Testis (tissue), 3 donors: ENCODE measurements around the gene CERS5. TPM values are rescaled to one million over a fixed set of nuclear protein-coding genes. Genes with fewer than 3 reads are reported as not detected.

Experiments
- DNase-seq: peaks from one replicate; pipeline ENCODE4 v3.0.0-alpha.2; 2019
- H3K27ac ChIP-seq, 2 donors: fragments of 200-600 bp; sonication (generic); one replicate each; pipeline ENCODE4 v1.5.1; 2019
- H3K27me3 ChIP-seq: fragments of 200-600 bp; sonication (generic); one replicate; pipeline ENCODE4 v1.5.1; 2019
- H3K36me3 ChIP-seq: fragments of 200-600 bp; sonication (generic); one replicate; pipeline ENCODE4 v1.5.1; 2017; ENCODE audit warnings: low read depth; ENCODE audit errors: missing control alignments
- H3K4me1 ChIP-seq: fragments of 200-600 bp; sonication (generic); one replicate; pipeline ENCODE4 v1.5.1; 2019
- H3K4me3 ChIP-seq, 2 donors: fragments of 200-600 bp; sonication (generic); one replicate each; pipeline ENCODE4 v1.5.1; 2017 to 2019
- H3K9me3 ChIP-seq: fragments of 200-600 bp; sonication (generic); one replicate; pipeline ENCODE4 v1.5.1; 2017
- POLR2A ChIP-seq: fragments of 450-650 bp; IDR thresholded peaks from one replicate; pipeline ENCODE4 v1.6.1; 2017; ENCODE audit warnings: antibody characterized with exemption, mild to moderate bottlenecking, moderate library complexity
- WGBS, 2 donors: methylation state at CpG; one replicate each; pipeline ENCODE4 v1.1.5; 2018; 5-methylcytosine and 5-hydroxymethylcytosine counted together
- intact Hi-C: fragments of 100-400 bp; cut with DNase I; formaldehyde crosslinking; loops from one replicate; pipeline ENCODE4 v1.15.1; 2023; ENCODE audit warnings: low total_unique reads
- polyA plus RNA-seq: library from polyadenylated mRNA; stranded (reverse); fragments of 350-450 nt; fragmentation: Illumina TruSeq; extraction: RNeasy Lipid Tissue Mini Kit (QIAGEN cat#74804); gene quantifications from one replicate; pipeline ENCODE4 v1.2.3, GENCODE V29; 2014; ENCODE audit warnings: low read depth, low replicate concordance; ENCODE audit not compliant: insufficient read depth
- total RNA-seq, 2 donors: library from RNA; depleted of rRNA; stranded (reverse); fragments of >200 nt; gene quantifications; one replicate each; pipeline ENCODE4 v1.2.3, GENCODE V29; 2016
- TF ChIP-seq, protein P1 (sequence below), 3 experiments: fragments of 450-650 bp in 2 of 3; fragments of 200-600 bp in 1 of 3; sonication (generic) in 1 of 3; IDR thresholded peaks; one replicate each; pipeline ENCODE4 v1.5.1; 2016 to 2019; ENCODE audit warnings: antibody characterized with exemption in 3 of 3, mild to moderate bottlenecking in 2 of 3, moderate library complexity in 1 of 3

CERS5 gene
- total and polyA plus RNA-seq, 3 donors from 2014 or later = 33.5 to 36.5 (median 34.3) TPM

DNA sequence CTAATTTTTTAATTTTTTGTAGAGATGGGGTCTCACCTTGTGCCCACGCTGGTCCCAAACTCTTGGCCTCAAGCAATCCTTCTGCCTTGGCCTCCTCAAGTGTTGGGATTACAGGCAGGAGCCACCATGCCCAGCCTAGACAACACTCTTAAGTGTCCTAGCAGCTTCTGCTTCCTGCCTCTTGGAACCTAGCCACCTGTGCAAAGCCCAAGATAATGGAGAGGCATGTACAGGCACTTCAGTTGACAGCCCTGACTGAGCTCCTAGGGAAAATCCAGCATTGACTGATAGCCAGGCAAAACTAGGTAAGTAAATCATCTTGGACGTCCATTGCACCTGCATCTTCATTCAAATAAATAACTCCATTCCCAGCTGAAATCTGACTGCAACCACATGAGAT is 39.6 kb downstream of the CERS5 start:
- no peaks in the 10 kb centered on the region for H3K36me3 ChIP-seq

DNA sequence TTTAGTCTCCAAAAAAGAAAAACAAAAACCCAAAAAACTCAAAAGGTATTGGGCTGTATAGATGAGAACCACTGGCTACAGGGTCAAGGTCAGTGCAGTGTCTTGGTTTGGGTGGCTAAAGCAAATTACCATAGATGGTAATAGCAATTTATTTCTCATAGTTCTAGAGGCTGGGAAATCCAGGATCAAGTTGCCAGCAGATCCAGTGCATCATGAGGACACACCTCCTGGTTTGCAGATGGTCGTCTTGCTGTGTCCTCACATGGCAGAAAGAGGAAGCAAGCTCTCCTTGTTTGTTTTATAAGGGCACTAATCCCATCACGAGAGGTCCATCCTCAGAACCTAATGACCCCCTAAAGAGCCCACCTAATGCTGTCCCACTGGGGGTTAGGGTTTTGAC is 44.0 kb downstream of the CERS5 start:
- Histone ChIP-seq H3K4me3 (no peak overlapping the region), H3K4me1 (no peaks in the 10 kb centered on the region), H3K27ac (no peak overlapping the region), H3K36me3 (no peaks in the 10 kb centered on the region), H3K27me3 (no peaks in the 10 kb centered on the region), H3K9me3 (no peaks in the 10 kb centered on the region)
- 68 to 74% methylated on average over 2 of the region's 2 CpGs for WGBS, 2 donors
- no peak for DNase-seq
- TF ChIP-seq POLR2A = no peak
- TF ChIP-seq, protein P1, sequence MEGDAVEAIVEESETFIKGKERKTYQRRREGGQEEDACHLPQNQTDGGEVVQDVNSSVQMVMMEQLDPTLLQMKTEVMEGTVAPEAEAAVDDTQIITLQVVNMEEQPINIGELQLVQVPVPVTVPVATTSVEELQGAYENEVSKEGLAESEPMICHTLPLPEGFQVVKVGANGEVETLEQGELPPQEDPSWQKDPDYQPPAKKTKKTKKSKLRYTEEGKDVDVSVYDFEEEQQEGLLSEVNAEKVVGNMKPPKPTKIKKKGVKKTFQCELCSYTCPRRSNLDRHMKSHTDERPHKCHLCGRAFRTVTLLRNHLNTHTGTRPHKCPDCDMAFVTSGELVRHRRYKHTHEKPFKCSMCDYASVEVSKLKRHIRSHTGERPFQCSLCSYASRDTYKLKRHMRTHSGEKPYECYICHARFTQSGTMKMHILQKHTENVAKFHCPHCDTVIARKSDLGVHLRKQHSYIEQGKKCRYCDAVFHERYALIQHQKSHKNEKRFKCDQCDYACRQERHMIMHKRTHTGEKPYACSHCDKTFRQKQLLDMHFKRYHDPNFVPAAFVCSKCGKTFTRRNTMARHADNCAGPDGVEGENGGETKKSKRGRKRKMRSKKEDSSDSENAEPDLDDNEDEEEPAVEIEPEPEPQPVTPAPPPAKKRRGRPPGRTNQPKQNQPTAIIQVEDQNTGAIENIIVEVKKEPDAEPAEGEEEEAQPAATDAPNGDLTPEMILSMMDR (IDR thresholded peaks at IDR 0.05) = no peak
- intact Hi-C loops = no loop called here

More for the DNA sequence above, 39.6 kb downstream of the CERS5 start:
- H3K4me3 ChIP-seq = no peak overlapping the region
- no peak for DNase-seq
- intact Hi-C loops = no loop called here
- no peak overlapping the region for H3K27ac ChIP-seq
- 74 to 97% methylated on average over 2 of the region's 2 CpGs for WGBS, 2 donors
- H3K9me3 ChIP-seq = no peaks in the 10 kb centered on the region
- no peaks in the 10 kb centered on the region for H3K27me3 ChIP-seq
- no peak for TF ChIP-seq POLR2A
- TF ChIP-seq, protein P1 (IDR thresholded peaks at IDR 0.05) = no peak
- H3K4me1 ChIP-seq = no peaks in the 10 kb centered on the region

DNA sequence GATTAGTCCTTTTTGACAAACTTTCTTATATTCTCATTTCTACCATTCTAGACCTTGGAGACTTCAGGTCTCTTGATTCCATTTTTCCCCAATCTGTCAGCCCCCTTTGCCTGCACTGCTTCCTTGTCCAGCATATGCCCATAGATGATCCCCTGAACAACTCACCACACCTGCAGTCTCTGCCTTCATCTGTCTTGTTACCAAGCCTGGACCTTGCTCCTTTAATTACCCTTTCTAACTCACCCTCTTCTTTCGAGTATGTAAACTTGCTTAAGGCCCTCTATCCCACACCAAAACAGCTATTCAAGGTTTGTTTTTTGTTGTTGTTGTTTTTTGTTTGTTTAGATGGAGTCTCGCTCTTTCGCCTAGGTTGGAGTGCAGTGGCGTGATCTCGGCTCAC is 45.5 kb downstream of the CERS5 start:
- no peaks in the 10 kb centered on the region for H3K27me3 ChIP-seq
- 88 to 98% methylated on average over 5 of the region's 5 CpGs for WGBS, 2 donors
- no peaks in the 10 kb centered on the region for H3K36me3 ChIP-seq
- H3K4me1 ChIP-seq = peaks cover 6% of the 10 kb centered on the region
- H3K4me3 ChIP-seq = no peak overlapping the region
- H3K9me3 ChIP-seq = no peaks in the 10 kb centered on the region
- DNase-seq = no peak
- TF ChIP-seq, protein P1 (IDR thresholded peaks at IDR 0.05) = no peak
- no peak for TF ChIP-seq POLR2A
- no peak overlapping the region for H3K27ac ChIP-seq
- intact Hi-C loops = no loop called here

DNA sequence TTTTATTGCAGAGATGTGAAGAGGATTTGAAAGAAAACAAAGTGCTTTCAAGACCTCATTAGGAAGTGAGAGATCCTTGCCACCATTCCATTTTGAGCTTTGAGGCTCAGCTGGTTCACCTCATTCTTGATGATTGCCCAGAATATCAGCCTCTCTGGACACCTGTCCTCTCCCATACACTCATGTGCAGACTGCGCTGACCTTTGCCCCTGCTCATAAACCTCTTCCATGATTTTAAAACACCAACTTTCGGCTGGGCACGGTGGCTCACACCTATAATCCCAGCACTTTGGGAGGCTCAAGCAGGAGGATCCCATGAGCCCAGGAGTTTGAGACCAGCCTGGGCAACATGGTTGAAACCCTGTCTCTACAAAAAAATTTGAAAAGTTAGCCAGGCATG is 46.2 kb downstream of the CERS5 start:
- no peaks in the 10 kb centered on the region for H3K36me3 ChIP-seq
- no peak overlapping the region for H3K27ac ChIP-seq
- intact Hi-C loops = no loop called here
- H3K4me1 ChIP-seq = peaks cover 6% of the 10 kb centered on the region
- TF ChIP-seq, protein P1 (IDR thresholded peaks at IDR 0.05) = no peak
- no peak for TF ChIP-seq POLR2A
- no peaks in the 10 kb centered on the region for H3K9me3 ChIP-seq
- no peaks in the 10 kb centered on the region for H3K27me3 ChIP-seq
- H3K4me3 ChIP-seq = no peak overlapping the region
- DNase-seq = no peak
- WGBS, 2 donors = 95 to 98% methylated on average over 3 of the region's 3 CpGs

DNA sequence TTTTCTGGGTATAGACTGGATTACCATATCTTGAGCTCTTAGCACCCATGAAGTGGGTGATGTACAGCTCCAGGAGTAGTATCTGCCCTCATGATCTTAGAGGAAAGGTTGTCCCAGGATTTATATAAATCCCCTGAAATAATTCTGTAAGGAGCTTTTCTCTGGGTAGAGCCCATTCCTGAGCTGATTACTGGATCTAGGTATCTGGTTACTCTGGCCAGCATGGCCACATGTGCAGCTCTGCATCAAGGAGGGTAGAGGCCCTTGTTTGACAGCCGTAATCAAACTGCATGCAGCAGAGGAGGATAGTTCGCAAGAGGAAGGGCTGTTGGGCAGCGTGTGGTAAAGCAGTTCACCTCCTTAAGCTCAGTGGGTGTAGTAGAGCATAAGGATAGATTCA is 46.6 kb downstream of the CERS5 start:
- H3K9me3 ChIP-seq = no peaks in the 10 kb centered on the region
- H3K27ac ChIP-seq = no peak overlapping the region
- H3K4me3 ChIP-seq = no peak overlapping the region
- no peak for DNase-seq
- no peaks in the 10 kb centered on the region for H3K27me3 ChIP-seq
- no peak for TF ChIP-seq POLR2A
- TF ChIP-seq, protein P1 (IDR thresholded peaks at IDR 0.05) = no peak
- H3K36me3 ChIP-seq = no peaks in the 10 kb centered on the region
- H3K4me1 ChIP-seq = peaks cover 6% of the 10 kb centered on the region
- intact Hi-C loops = no loop called here
- WGBS, 2 donors = 91 to 95% methylated on average over 3 of the region's 3 CpGs
